K562 (cell line): ENCODE data around the gene DCLK2. TPM values are rescaled to one million over a fixed set of nuclear protein-coding genes. Genes with fewer than 3 reads are reported as not detected.

Experiments
- CHCHD3 ChIP-seq: fragments of 250-450 bp; sonication (Bioruptor Pico); IDR thresholded peaks from 2 replicates; pipeline ENCODE4 v2.1.2; 2022; ENCODE audit warnings: mild to moderate bottlenecking
- DACH1 ChIP-seq: fragments of 450-650 bp; IDR thresholded peaks from 2 replicates; pipeline ENCODE4 v1.6.1; 2018; ENCODE audit not compliant: partially characterized antibody
- FOXO4 ChIP-seq: fragments of 450-650 bp; formaldehyde crosslinking; IDR thresholded peaks from 2 replicates; pipeline ENCODE4 v1.4.0; 2020; ENCODE audit warnings: mild to moderate bottlenecking, moderate library complexity
- GTF2B ChIP-seq: IDR thresholded peaks from 2 replicates; pipeline ENCODE4 v1.6.1; 2011; ENCODE audit not compliant: insufficient read length; ENCODE audit errors: extremely low read depth
- HCFC1 ChIP-seq: IDR thresholded peaks from 2 replicates; pipeline ENCODE4 v1.6.1; 2012; ENCODE audit warnings: low read depth, low read length, improper control_type of control experiment
- HMG20A ChIP-seq: fragments of 450-650 bp; formaldehyde crosslinking; conservative IDR thresholded peaks from 2 replicates; pipeline ENCODE4 v1.4.0; 2020; ENCODE audit warnings: mild to moderate bottlenecking, mixed read lengths
- POLR3G ChIP-seq: IDR thresholded peaks from 2 replicates; pipeline ENCODE4 v1.6.1; 2011; ENCODE audit not compliant: insufficient read length, insufficient replicate concordance; ENCODE audit errors: extremely low read depth
- RBM17 ChIP-seq: fragments of 200-400 bp; formaldehyde crosslinking; IDR thresholded peaks from 2 replicates; pipeline ENCODE4 v1.6.1; 2017; ENCODE audit warnings: low read depth, mild to moderate bottlenecking, low read length, borderline replicate concordance
- SRSF3 ChIP-seq: fragments of 200-400 bp; formaldehyde crosslinking; IDR thresholded peaks from 2 replicates; pipeline ENCODE4 v1.6.1; 2016; ENCODE audit warnings: mild to moderate bottlenecking, low read length, moderate library complexity; ENCODE audit not compliant: insufficient read depth
- ZNF280A ChIP-seq: fragments of 450-650 bp; IDR thresholded peaks from 2 replicates; pipeline ENCODE4 v1.6.1; 2018; ENCODE audit warnings: mild to moderate bottlenecking, low read depth; ENCODE audit not compliant: partially characterized antibody
- polyA plus RNA-seq, 8 experiments: library from polyadenylated mRNA; depleted of rRNA in 4 of 8; stranded (reverse) in 5 of 8; unstranded in 3 of 8; fragments of >200 nt; fragmentation: Nextera tagmentation in 2 of 8; fragmentation: Illumina TruSeq in 1 of 8; extraction: Ambion mirVana in 2 of 8; extraction: Trizol in 1 of 8; gene quantifications; 2 replicates each; pipeline versions ENCODE4 v1.2.1 to v1.2.3, GENCODE V29; 2011 to 2014; ENCODE audit warnings: inconsistent platforms in 1 of 8, missing spikeins in 1 of 8
- total RNA-seq, 7 experiments: library from RNA; depleted of rRNA in 6 of 7; stranded (reverse); fragments of >200 nt in 6 of 7; fragmentation: Illumina TruSeq in 2 of 7; extraction: Trizol in 2 of 7; gene quantifications; 2 replicates each; pipeline versions ENCODE4 v1.2.1 to v1.2.3, GENCODE V29; 2011 to 2021; ENCODE audit warnings: low replicate concordance in 1 of 7
- TF ChIP-seq, protein P1 (sequence below): fragments of 450-650 bp; IDR thresholded peaks from 2 replicates; pipeline ENCODE4 v1.7.0; 2016; ENCODE audit warnings: borderline replicate concordance
- TF ChIP-seq, protein P2 (sequence below): fragments of 450-650 bp; formaldehyde crosslinking; IDR thresholded peaks from 2 replicates; pipeline ENCODE4 v1.4.0; 2020; ENCODE audit warnings: mild to moderate bottlenecking

Gene DCLK2
- total and polyA plus RNA-seq, 9 of the 15 experiments (the other 6 are each of a cell fraction or from before 2014, with no cell fraction given): not detected

DNA sequence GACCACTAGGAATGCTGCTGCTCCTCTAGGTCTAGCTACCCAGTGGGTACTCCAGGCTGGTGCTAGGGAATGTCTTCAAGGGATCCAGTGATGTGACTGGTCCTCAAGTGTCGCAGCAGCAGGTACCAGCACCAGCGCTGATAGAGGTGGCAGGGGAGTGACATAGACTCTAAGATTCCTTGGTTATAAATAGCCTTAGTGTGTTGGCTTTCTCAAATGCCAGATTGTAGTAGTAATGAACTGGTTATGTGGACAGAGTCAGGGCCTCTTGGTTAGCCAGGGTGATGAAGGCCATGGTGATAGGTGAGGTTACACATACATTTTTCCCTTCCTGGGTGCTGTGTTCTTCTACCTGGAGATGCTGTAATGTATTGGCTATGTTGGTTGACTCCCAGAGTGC lies 38.3 kb downstream of the DCLK2 start (continued):
- TF ChIP-seq ZNF280A (no peak), DACH1 (no peak), SRSF3 (no peak), RBM17 (no peak), FOXO4 (CRISPR knock-in tag) (no peak), HMG20A (CRISPR knock-in tag) (no peak), CHCHD3 (CRISPR knock-in tag) (no peak), GTF2B (no peak), POLR3G (no peak), HCFC1 (no peak)
- TF ChIP-seq, protein P1, sequence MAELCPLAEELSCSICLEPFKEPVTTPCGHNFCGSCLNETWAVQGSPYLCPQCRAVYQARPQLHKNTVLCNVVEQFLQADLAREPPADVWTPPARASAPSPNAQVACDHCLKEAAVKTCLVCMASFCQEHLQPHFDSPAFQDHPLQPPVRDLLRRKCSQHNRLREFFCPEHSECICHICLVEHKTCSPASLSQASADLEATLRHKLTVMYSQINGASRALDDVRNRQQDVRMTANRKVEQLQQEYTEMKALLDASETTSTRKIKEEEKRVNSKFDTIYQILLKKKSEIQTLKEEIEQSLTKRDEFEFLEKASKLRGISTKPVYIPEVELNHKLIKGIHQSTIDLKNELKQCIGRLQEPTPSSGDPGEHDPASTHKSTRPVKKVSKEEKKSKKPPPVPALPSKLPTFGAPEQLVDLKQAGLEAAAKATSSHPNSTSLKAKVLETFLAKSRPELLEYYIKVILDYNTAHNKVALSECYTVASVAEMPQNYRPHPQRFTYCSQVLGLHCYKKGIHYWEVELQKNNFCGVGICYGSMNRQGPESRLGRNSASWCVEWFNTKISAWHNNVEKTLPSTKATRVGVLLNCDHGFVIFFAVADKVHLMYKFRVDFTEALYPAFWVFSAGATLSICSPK: no peak
- TF ChIP-seq, protein P2, sequence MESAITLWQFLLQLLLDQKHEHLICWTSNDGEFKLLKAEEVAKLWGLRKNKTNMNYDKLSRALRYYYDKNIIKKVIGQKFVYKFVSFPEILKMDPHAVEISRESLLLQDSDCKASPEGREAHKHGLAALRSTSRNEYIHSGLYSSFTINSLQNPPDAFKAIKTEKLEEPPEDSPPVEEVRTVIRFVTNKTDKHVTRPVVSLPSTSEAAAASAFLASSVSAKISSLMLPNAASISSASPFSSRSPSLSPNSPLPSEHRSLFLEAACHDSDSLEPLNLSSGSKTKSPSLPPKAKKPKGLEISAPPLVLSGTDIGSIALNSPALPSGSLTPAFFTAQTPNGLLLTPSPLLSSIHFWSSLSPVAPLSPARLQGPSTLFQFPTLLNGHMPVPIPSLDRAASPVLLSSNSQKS: no peak
- TF ChIP-seq, all 486 proteins: peak for 0
